Measurements from ENCODE around the gene MEX3D.

GRCh38 chr19:1518471-1518870, 49.7 kb downstream of the MEX3D start:
- no peak for TF ChIP-seq CTCF (IDR thresholded peaks at IDR 0.05; ENCODE audit: borderline replicate concordance, extremely low read depth, low read length, poor library complexity, severe bottlenecking)
- TF ChIP-seq EZH2 (IDR thresholded peaks at IDR 0.05; ENCODE audit: borderline replicate concordance, low read depth, low read length, severe bottlenecking): no peak
